IPS-18a (cell line): Measurements from ENCODE around the gene NIPAL3.
A peak's percentile ranks its signal among the peaks of the same experiment; 100 is the strongest.

ENCODE experiments used
- H3K27ac ChIP-seq: one replicate; pipeline ENCODE4 v1.5.1; 2013; ENCODE audit warnings: low read length
- H3K27me3 ChIP-seq: one replicate; pipeline ENCODE4 v1.6.1; 2013; ENCODE audit warnings: mild to moderate bottlenecking, low read length; ENCODE audit not compliant: control insufficient read depth, insufficient read depth
- H3K36me3 ChIP-seq: one replicate; pipeline ENCODE4 v1.6.1; 2013; ENCODE audit warnings: low read depth, low read length; ENCODE audit not compliant: control insufficient read depth
- H3K4me1 ChIP-seq: one replicate; pipeline ENCODE4 v1.6.1; 2013; ENCODE audit warnings: low read depth, low read length; ENCODE audit not compliant: control insufficient read depth
- H3K4me3 ChIP-seq: one replicate; pipeline ENCODE4 v1.5.1; 2013; ENCODE audit warnings: low read length
- H3K9ac ChIP-seq: one replicate; pipeline ENCODE4 v1.6.1; 2013; ENCODE audit warnings: mild to moderate bottlenecking, low read length, moderate library complexity
- H3K9me3 ChIP-seq: one replicate; pipeline ENCODE4 v1.6.1; 2013; ENCODE audit warnings: low read depth, low read length; ENCODE audit not compliant: control insufficient read depth

NIPAL3 gene

GRCh38 chr1:24392604-24392946 lies 23.0 kb upstream of the NIPAL3 start:
- H3K36me3 ChIP-seq = no peaks in the 10 kb centered on the region
- H3K4me1 ChIP-seq = peaks cover 19% of the 10 kb centered on the region
- H3K27me3 ChIP-seq = no peaks in the 10 kb centered on the region
- no peak overlapping the region for H3K4me3 ChIP-seq
- H3K9me3 ChIP-seq = no peaks in the 10 kb centered on the region
- H3K27ac ChIP-seq = no peak overlapping the region
- H3K9ac ChIP-seq = no peak overlapping the region

GRCh38 chr1:24392982-24393650 lies 22.5 kb upstream of the NIPAL3 start:
- H3K4me3 ChIP-seq = no peak overlapping the region
- H3K4me1 ChIP-seq = peaks cover 19% of the 10 kb centered on the region
- no peaks in the 10 kb centered on the region for H3K9me3 ChIP-seq
- no peaks in the 10 kb centered on the region for H3K36me3 ChIP-seq
- H3K27ac ChIP-seq = no peak overlapping the region
- no peaks in the 10 kb centered on the region for H3K27me3 ChIP-seq
- H3K9ac ChIP-seq = no peak overlapping the region

- H3K36me3 ChIP-seq = no peaks in the 10 kb centered on the region
- H3K4me1 ChIP-seq = peaks cover 19% of the 10 kb centered on the region
- H3K4me3 ChIP-seq = no peak overlapping the region
- no peak overlapping the region for H3K27ac ChIP-seq
- H3K9ac ChIP-seq = no peak overlapping the region
- H3K27me3 ChIP-seq = no peaks in the 10 kb centered on the region
- H3K9me3 ChIP-seq = no peaks in the 10 kb centered on the region
Measured at GRCh38 chr1:24393892-24394291, 21.7 kb upstream of the NIPAL3 start.

GRCh38 chr1:24400065-24400464 lies 15.5 kb upstream of the NIPAL3 start:
- peaks cover 4% of the 10 kb centered on the region for H3K36me3 ChIP-seq
- H3K4me1 ChIP-seq = no peaks in the 10 kb centered on the region
- no peaks in the 10 kb centered on the region for H3K27me3 ChIP-seq
- H3K9me3 ChIP-seq = no peaks in the 10 kb centered on the region
- H3K9ac ChIP-seq = no peak overlapping the region
- H3K27ac ChIP-seq = no peak overlapping the region
- no peak overlapping the region for H3K4me3 ChIP-seq

GRCh38 chr1:24403806-24404205 lies 11.8 kb upstream of the NIPAL3 start:
- no peak overlapping the region for H3K9ac ChIP-seq
- peaks cover 4% of the 10 kb centered on the region for H3K36me3 ChIP-seq
- no peaks in the 10 kb centered on the region for H3K4me1 ChIP-seq
- H3K27me3 ChIP-seq = no peaks in the 10 kb centered on the region
- no peak overlapping the region for H3K4me3 ChIP-seq
- H3K9me3 ChIP-seq = no peaks in the 10 kb centered on the region
- no peak overlapping the region for H3K27ac ChIP-seq

- Histone ChIP-seq H3K27ac (no peak overlapping the region), H3K36me3 (no peaks in the 10 kb centered on the region), H3K4me1 (no peaks in the 10 kb centered on the region), H3K9ac (no peak overlapping the region), H3K27me3 (no peaks in the 10 kb centered on the region), H3K4me3 (no peak overlapping the region), H3K9me3 (no peaks in the 10 kb centered on the region)
Measured at GRCh38 chr1:24406788-24407187, 8.8 kb upstream of the NIPAL3 start.

GRCh38 chr1:24409535-24409934 lies 6.1 kb upstream of the NIPAL3 start:
- no peak overlapping the region for H3K4me3 ChIP-seq
- H3K4me1 ChIP-seq = peaks cover 5% of the 10 kb centered on the region
- no peaks in the 10 kb centered on the region for H3K36me3 ChIP-seq
- H3K9ac ChIP-seq = no peak overlapping the region
- H3K9me3 ChIP-seq = no peaks in the 10 kb centered on the region
- no peaks in the 10 kb centered on the region for H3K27me3 ChIP-seq
- H3K27ac ChIP-seq = no peak overlapping the region

- H3K36me3 ChIP-seq = no peaks in the 10 kb centered on the region
- H3K4me3 ChIP-seq = no peak overlapping the region
- no peaks in the 10 kb centered on the region for H3K9me3 ChIP-seq
- H3K9ac ChIP-seq = no peak overlapping the region
- H3K4me1 ChIP-seq = peaks cover 5% of the 10 kb centered on the region
- no peak overlapping the region for H3K27ac ChIP-seq
- no peaks in the 10 kb centered on the region for H3K27me3 ChIP-seq
Measured at GRCh38 chr1:24410750-24411149, 4.9 kb upstream of the NIPAL3 start.

GRCh38 chr1:24411963-24412362 lies 3.6 kb upstream of the NIPAL3 start:
- no peaks in the 10 kb centered on the region for H3K36me3 ChIP-seq
- peaks cover 5% of the 10 kb centered on the region for H3K4me1 ChIP-seq
- no peaks in the 10 kb centered on the region for H3K9me3 ChIP-seq
- peaks cover 3% of the 10 kb centered on the region for H3K27me3 ChIP-seq
- H3K4me3 ChIP-seq = no peak overlapping the region
- H3K27ac ChIP-seq = no peak overlapping the region
- H3K9ac ChIP-seq = no peak overlapping the region

GRCh38 chr1:24412408-24412807 lies 3.2 kb upstream of the NIPAL3 start:
- Histone ChIP-seq H3K9me3 (no peaks in the 10 kb centered on the region), H3K27me3 (peaks cover 3% of the 10 kb centered on the region), H3K27ac (no peak overlapping the region), H3K36me3 (no peaks in the 10 kb centered on the region), H3K4me3 (no peak overlapping the region), H3K9ac (no peak overlapping the region), H3K4me1 (peaks cover 5% of the 10 kb centered on the region)

GRCh38 chr1:24413350-24414163 lies 2.0 kb upstream of the NIPAL3 start, which contains the start of gene STPG1:
Gene STPG1, minus strand, starts transcription at chr1:24413782. Its CDS starts 12,394 bp downstream, at chr1:24401388.
- Histone ChIP-seq H3K4me1 (peaks cover 5% of the 10 kb centered on the region), H3K9ac (peak within 1 kb of the TSS; percentile 80)

More at GRCh38 chr1:24413350-24414163, 2.0 kb upstream of the NIPAL3 start, which contains the start of gene STPG1:
- Histone ChIP-seq H3K27ac (peak within 1 kb of the TSS; percentile 12), H3K27me3 (peaks cover 3% of the 10 kb centered on the region), H3K4me3 (peak within 1 kb of the TSS; percentile 80), H3K36me3 (no peaks in the 10 kb centered on the region), H3K9me3 (no peaks in the 10 kb centered on the region)
